Erythroblast (primary cell): Measurements from ENCODE around the gene SLCO1A2.

Experiments
- DNase-seq, 2 experiments: peaks; one replicate each; lab custom pipeline; 2025; lab: John Stamatoyannopoulos, UW
- GATA1 ChIP-seq: IDR thresholded peaks from 2 replicates; pipeline ENCODE4 v1.6.1; 2011; ENCODE audit warnings: low read depth, mild to moderate bottlenecking, control low read depth, low read length, moderate library complexity
- POLR2A ChIP-seq: IDR thresholded peaks from 2 replicates; pipeline ENCODE4 v1.6.1; 2011; ENCODE audit warnings: mild to moderate bottlenecking, low read length

Gene SLCO1A2

DNA sequence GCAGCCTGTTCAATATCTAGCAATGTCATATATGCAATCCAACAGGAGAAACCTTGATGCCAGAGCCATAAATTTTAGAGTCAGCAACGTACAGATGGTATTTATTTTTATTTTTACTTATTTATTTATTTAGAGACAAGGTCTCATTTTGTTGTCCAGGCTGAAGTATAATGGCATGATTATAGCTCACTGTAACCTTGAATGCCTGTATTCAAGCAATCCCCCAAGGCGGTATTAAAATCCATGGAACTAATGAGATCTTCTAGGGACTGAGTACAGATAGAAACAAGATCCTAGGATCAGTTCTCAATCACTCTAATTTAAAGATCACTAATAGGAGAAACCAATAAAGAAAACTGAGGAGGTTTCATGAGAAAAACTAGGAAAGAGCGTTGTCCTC lies 114.5 kb downstream of the SLCO1A2 start:
- no peak for DNase-seq
- no peak for TF ChIP-seq POLR2A

DNA sequence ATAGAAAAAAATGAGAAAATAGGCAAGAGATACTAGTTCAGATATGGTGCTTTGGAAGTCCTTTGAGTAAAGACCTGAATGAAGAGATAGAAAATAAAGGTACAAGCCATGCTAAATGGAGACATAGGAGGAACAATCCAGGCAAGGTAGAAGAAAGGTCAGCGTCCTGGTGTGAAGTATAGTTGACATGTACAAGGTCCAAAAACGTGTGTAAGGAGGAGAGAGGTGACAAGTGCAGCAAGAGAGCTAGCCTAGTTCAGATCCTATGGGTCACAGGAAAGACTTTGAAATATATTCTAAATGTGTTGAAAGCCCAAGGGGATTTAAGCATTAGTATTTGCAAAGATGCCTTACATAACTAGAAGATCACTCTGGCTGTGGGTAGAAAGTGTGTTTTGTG lies 115.5 kb downstream of the SLCO1A2 start:
- TF ChIP-seq GATA1, result no peak
- DNase-seq, result no peak
